ENCODE measurements around the gene ETS2. TPM values are rescaled to one million over a fixed set of nuclear protein-coding genes. Genes with fewer than 3 reads are reported as not detected.

ETS2 gene
- total RNA-seq, 3 donors from 2014 or later (not counting 1 experiment from before 2014, with no cell fraction given), result 10.6 to 36.9 (median 18.5) TPM

DNA sequence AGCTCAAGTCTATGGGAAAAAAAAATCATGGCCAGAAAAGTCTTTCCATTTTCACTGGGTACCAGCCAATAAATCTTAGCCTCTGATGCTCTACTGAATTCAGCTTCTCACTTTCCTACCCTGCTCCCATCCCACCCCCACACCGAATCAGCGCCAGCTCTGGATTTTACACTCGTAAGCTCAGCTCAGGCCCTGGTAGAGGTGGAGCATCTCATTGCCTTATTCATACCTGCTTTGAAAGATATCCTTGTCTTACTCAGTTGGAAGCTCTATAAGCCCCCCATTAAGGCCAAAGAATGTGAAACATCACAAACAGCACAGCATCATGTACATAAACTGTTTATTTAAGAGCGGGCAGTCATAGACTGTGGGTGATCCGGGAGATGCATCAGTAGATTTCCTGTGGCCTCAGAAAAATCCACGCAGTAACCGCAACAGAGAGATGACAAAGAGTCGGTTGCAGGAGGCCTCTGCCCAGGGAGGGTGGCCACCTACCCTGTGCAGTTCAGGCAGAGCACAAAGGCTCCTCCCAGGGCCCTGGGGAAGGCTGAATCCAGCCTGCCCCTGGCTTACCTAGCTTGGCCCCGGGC is 36.4 kb upstream of the ETS2 start:
- Histone ChIP-seq H3K36me3 (ENCODE audit: control insufficient read depth, insufficient read depth, low read length) (no peaks in the 10 kb centered on the region), H3K4me3 (ENCODE audit: low read length) (no peak overlapping the region), H3K9me3 (ENCODE audit: control insufficient read depth, insufficient read depth, low read length) (no peaks in the 10 kb centered on the region), H3K27ac (ENCODE audit: low read length) (no peak overlapping the region), H3K4me1 (ENCODE audit: control insufficient read depth, insufficient read depth, low read length) (peaks cover 15% of the 10 kb centered on the region), H3K27me3 (ENCODE audit: control insufficient read depth, insufficient read depth, low read length) (peaks cover 3% of the 10 kb centered on the region)
- Mint-ChIP-seq H3K4me3 (no peak overlapping the region), H3K27me3 (ENCODE audit: low read depth in 2 of 2) (peaks cover 11 to 36% of the 10 kb centered on the region in 2 donors), H3K36me3 (no peaks in the 10 kb centered on the region), H3K27ac (peak overlapping the region in 1 of 2 donors; percentile 54), H3K9me3 (no peaks in the 10 kb centered on the region), H3K4me1 (peaks cover 11 to 16% of the 10 kb centered on the region in 2 donors)
- no peak for ATAC-seq
- 55% methylated on average over 9 of the region's 9 CpGs for WGBS (ENCODE audit: insufficient coverage)
- intact Hi-C loops (cut with micrococcal nuclease), result loop anchor here (5.0 kb wide), 1 partner anchor 33 kb away; no protein-coding TSS in a partner anchor
- TF ChIP-seq, protein P1, sequence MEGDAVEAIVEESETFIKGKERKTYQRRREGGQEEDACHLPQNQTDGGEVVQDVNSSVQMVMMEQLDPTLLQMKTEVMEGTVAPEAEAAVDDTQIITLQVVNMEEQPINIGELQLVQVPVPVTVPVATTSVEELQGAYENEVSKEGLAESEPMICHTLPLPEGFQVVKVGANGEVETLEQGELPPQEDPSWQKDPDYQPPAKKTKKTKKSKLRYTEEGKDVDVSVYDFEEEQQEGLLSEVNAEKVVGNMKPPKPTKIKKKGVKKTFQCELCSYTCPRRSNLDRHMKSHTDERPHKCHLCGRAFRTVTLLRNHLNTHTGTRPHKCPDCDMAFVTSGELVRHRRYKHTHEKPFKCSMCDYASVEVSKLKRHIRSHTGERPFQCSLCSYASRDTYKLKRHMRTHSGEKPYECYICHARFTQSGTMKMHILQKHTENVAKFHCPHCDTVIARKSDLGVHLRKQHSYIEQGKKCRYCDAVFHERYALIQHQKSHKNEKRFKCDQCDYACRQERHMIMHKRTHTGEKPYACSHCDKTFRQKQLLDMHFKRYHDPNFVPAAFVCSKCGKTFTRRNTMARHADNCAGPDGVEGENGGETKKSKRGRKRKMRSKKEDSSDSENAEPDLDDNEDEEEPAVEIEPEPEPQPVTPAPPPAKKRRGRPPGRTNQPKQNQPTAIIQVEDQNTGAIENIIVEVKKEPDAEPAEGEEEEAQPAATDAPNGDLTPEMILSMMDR (IDR thresholded peaks at IDR 0.05), result no peak
- DNase-seq, result no peak

DNA sequence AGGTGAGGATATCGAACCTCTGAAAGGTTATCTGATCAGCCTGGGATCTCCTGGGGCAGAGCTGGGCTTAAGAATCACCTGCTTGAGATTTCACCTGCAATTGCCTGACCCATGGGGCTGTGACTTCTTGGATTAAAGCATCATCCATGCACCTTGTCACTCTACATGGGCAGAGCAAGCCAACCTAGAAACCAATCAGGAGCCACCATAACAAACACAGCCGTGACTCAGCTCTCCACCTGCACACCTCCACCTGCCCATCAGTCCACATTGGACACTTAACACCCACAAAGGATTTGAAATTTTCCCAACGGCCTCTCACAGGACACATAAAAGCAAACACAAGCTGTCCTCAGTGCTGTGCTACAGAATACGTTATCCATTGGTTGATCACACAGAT is 35.1 kb upstream of the ETS2 start:
- TF ChIP-seq, protein P1 (IDR thresholded peaks at IDR 0.05), result no peak
- Histone ChIP-seq H3K27me3 (ENCODE audit: control insufficient read depth, insufficient read depth, low read length) (peaks cover 14% of the 10 kb centered on the region), H3K36me3 (ENCODE audit: control insufficient read depth, insufficient read depth, low read length) (no peaks in the 10 kb centered on the region), H3K9me3 (ENCODE audit: control insufficient read depth, insufficient read depth, low read length) (no peaks in the 10 kb centered on the region), H3K27ac (ENCODE audit: low read length) (no peak overlapping the region), H3K4me1 (ENCODE audit: control insufficient read depth, insufficient read depth, low read length) (peaks cover 15% of the 10 kb centered on the region), H3K4me3 (ENCODE audit: low read length) (no peak overlapping the region)
- H3K4me3 Mint-ChIP-seq, result no peak overlapping the region
- no peaks in the 10 kb centered on the region for H3K9me3 Mint-ChIP-seq
- ATAC-seq, result no peak
- H3K36me3 Mint-ChIP-seq, result no peaks in the 10 kb centered on the region
- intact Hi-C loops (cut with micrococcal nuclease), result no loop called here
- WGBS (ENCODE audit: insufficient coverage), result 93% methylated on average over 4 of the region's 4 CpGs
- H3K27me3 Mint-ChIP-seq (ENCODE audit: low read depth in 2 of 2), result peaks cover 15 to 36% of the 10 kb centered on the region in 2 donors
- no peak overlapping the region for H3K27ac Mint-ChIP-seq
- H3K4me1 Mint-ChIP-seq, result peaks cover 11 to 16% of the 10 kb centered on the region in 2 donors
- no peak for DNase-seq

DNA sequence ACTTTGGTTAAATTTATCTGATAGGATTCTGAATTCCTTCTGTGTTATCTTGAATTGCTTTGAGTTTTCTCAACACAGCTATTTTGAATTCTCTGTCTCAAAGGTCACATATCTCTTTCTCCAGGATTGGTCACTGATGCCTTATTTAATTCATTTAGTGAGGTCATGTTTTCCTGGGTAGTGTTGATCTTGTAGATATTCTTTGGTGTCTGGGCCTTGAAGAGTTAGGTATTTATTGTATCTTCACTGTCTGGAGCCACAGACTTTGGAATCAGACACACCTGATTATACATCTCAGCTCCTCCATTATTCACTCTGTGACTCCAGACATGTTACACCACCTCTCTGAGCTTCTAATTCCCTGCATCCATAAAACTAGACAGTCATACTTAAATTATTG is 34.2 kb upstream of the ETS2 start:
- H3K36me3 ChIP-seq (ENCODE audit: control insufficient read depth, insufficient read depth, low read length), result no peaks in the 10 kb centered on the region
- no peaks in the 10 kb centered on the region for H3K36me3 Mint-ChIP-seq
- H3K27ac ChIP-seq (ENCODE audit: low read length), result no peak overlapping the region
- peaks cover 22 to 44% of the 10 kb centered on the region in 2 donors for H3K27me3 Mint-ChIP-seq (ENCODE audit: low read depth in 2 of 2)
- ATAC-seq (no peak), DNase-seq (no peak)
- no peaks in the 10 kb centered on the region for H3K9me3 Mint-ChIP-seq
- H3K4me1 Mint-ChIP-seq, result peaks cover 14 to 17% of the 10 kb centered on the region in 2 donors
- no peak overlapping the region for H3K27ac Mint-ChIP-seq
- H3K4me3 Mint-ChIP-seq, result no peak overlapping the region
- H3K9me3 ChIP-seq (ENCODE audit: control insufficient read depth, insufficient read depth, low read length), result no peaks in the 10 kb centered on the region
- peaks cover 12% of the 10 kb centered on the region for H3K4me1 ChIP-seq (ENCODE audit: control insufficient read depth, insufficient read depth, low read length)
- peaks cover 20% of the 10 kb centered on the region for H3K27me3 ChIP-seq (ENCODE audit: control insufficient read depth, insufficient read depth, low read length)
- H3K4me3 ChIP-seq (ENCODE audit: low read length), result no peak overlapping the region
- TF ChIP-seq, protein P1 (IDR thresholded peaks at IDR 0.05), result no peak
- intact Hi-C loops (cut with micrococcal nuclease), result no loop called here

DNA sequence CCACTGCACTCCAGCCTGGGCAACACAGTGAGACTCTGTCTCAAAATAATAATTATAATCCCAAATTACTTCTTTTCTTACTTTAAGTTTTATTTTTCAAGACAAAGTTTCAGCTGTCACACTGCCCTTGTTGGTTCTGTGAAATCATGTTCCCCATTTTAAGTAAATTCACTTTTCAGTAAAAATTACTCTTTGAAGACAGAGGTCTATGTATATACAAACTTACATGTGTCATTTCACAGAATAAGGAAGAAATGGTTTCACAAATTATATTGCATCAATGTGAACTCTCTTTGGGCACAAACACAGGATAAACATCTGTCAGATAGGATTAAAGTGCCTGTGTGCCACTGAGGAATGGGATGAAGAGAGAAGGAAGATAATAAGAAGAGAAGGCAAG is 33.1 kb upstream of the ETS2 start:
- no peak overlapping the region for H3K4me3 ChIP-seq (ENCODE audit: low read length)
- H3K36me3 Mint-ChIP-seq, result no peaks in the 10 kb centered on the region
- no peak overlapping the region for H3K4me3 Mint-ChIP-seq
- H3K27ac ChIP-seq (ENCODE audit: low read length), result no peak overlapping the region
- ATAC-seq, result no peak
- intact Hi-C loops (cut with micrococcal nuclease), result no loop called here
- DNase-seq, result no peak
- no peak overlapping the region for H3K27ac Mint-ChIP-seq
- H3K9me3 Mint-ChIP-seq, result no peaks in the 10 kb centered on the region
- TF ChIP-seq, protein P1 (IDR thresholded peaks at IDR 0.05), result no peak
- H3K27me3 Mint-ChIP-seq (ENCODE audit: low read depth in 2 of 2), result peaks cover 25 to 54% of the 10 kb centered on the region in 2 donors
- peaks cover 14% of the 10 kb centered on the region for H3K4me1 ChIP-seq (ENCODE audit: control insufficient read depth, insufficient read depth, low read length)
- peaks cover 20% of the 10 kb centered on the region in 2 donors for H3K4me1 Mint-ChIP-seq
- no peaks in the 10 kb centered on the region for H3K36me3 ChIP-seq (ENCODE audit: control insufficient read depth, insufficient read depth, low read length)
- H3K27me3 ChIP-seq (ENCODE audit: control insufficient read depth, insufficient read depth, low read length), result peaks cover 23% of the 10 kb centered on the region
- no peaks in the 10 kb centered on the region for H3K9me3 ChIP-seq (ENCODE audit: control insufficient read depth, insufficient read depth, low read length)
